ENCODE results near the gene KRTAP29-1.

DNA sequence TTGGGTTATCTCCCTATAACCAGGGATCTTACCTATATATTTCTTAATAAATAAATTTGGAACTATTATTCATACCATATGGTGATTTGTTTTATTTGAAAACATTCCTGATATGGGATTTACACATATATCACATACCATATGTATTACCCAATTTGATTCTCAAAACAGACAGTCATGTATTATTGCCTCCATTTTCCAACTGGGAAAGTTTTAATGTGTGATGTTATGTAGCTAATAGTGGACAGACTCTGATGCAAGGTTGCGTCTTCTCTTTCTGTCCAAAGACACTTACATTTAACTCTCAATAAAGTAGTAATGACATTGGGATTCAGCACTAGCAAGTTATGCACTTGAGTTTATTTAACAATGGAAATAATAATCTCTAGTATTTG, 46.4 kb downstream of the KRTAP29-1 start:
- TF ChIP-seq POLR2A (IDR thresholded peaks at IDR 0.05), result no peak
- TF ChIP-seq, protein P1, sequence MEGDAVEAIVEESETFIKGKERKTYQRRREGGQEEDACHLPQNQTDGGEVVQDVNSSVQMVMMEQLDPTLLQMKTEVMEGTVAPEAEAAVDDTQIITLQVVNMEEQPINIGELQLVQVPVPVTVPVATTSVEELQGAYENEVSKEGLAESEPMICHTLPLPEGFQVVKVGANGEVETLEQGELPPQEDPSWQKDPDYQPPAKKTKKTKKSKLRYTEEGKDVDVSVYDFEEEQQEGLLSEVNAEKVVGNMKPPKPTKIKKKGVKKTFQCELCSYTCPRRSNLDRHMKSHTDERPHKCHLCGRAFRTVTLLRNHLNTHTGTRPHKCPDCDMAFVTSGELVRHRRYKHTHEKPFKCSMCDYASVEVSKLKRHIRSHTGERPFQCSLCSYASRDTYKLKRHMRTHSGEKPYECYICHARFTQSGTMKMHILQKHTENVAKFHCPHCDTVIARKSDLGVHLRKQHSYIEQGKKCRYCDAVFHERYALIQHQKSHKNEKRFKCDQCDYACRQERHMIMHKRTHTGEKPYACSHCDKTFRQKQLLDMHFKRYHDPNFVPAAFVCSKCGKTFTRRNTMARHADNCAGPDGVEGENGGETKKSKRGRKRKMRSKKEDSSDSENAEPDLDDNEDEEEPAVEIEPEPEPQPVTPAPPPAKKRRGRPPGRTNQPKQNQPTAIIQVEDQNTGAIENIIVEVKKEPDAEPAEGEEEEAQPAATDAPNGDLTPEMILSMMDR (IDR thresholded peaks at IDR 0.05), result no peak
